B cell (primary cell): ENCODE results near the gene DACT3. TPM values are rescaled to one million over a fixed set of nuclear protein-coding genes. Genes with fewer than 3 reads are reported as not detected.

Source experiments
- ATAC-seq: fragments of 200-7000 bp; cut with Tn5 transposase; one replicate; pipeline ENCODE4 v1.10.0; 2021; ENCODE audit warnings: low read depth, mild to moderate bottlenecking, moderate number of reproducible peaks, moderate library complexity
- CTCF ChIA-PET: fragments of 350-600 bp; sonication (Branson Sonifier 250); formaldehyde crosslinking; loops from one replicate; lab custom pipeline; 2021; ENCODE audit warnings: antibody characterized with exemption, inconsistent platforms; lab: Charles Lee
- POLR2A ChIA-PET: fragments of 350-600 bp; sonication (Branson Sonifier 250); formaldehyde crosslinking; loops from one replicate; lab custom pipeline; 2021; ENCODE audit warnings: antibody characterized with exemption; lab: Charles Lee
- DNase-seq: peaks from one replicate; pipeline ENCODE4 v3.0.0; 2013
- H2AFZ ChIP-seq: 2 replicates; pipeline ENCODE4 v1.6.1; 2012; ENCODE audit warnings: mild to moderate bottlenecking, low read depth, low read length; ENCODE audit not compliant: insufficient read depth, poor library complexity, severe bottlenecking
- H3K27ac ChIP-seq, 2 donors: 1 replicate in 1 of 2; 2 replicates in 1 of 2; pipeline ENCODE4 v1.5.1; 2012 to 2013; ENCODE audit warnings: low read length in 2 of 2, mild to moderate bottlenecking in 2 of 2, moderate library complexity in 1 of 2
- H3K27me3 ChIP-seq, 4 experiments: fragments of 200-600 bp in 1 of 4; sonication (generic) in 1 of 4; replicated peaks in 1 of 4; 1 replicate in 2 of 4; 2 replicates in 2 of 4; pipeline versions ENCODE4 v1.6.1 to v1.7.0; 2013 to 2016; ENCODE audit warnings: low read length in 3 of 4, mild to moderate bottlenecking in 2 of 4, mixed read lengths in 1 of 4, moderate library complexity in 1 of 4; ENCODE audit not compliant: insufficient read depth in 4 of 4, control insufficient read depth in 3 of 4; ENCODE audit errors: control extremely low read depth in 1 of 4
- H3K36me3 ChIP-seq, 2 experiments: replicated peaks in 1 of 2; 1 replicate in 1 of 2; 2 replicates in 1 of 2; pipeline versions ENCODE4 v1.6.1 to v1.7.1; 2013; ENCODE audit warnings: low read length in 1 of 2; ENCODE audit not compliant: insufficient read depth in 2 of 2, control insufficient read depth in 1 of 2; ENCODE audit errors: control extremely low read depth in 1 of 2, extremely low read depth in 1 of 2
- H3K4me1 ChIP-seq, 2 donors: fragments of 200-600 bp in 1 of 2; sonication (generic) in 1 of 2; 1 replicate in 1 of 2; 2 replicates in 1 of 2; pipeline versions ENCODE4 v1.5.1 to v1.6.1; 2013 to 2017; ENCODE audit warnings: low read length in 2 of 2; ENCODE audit not compliant: control insufficient read depth in 2 of 2, insufficient read depth in 2 of 2
- H3K4me2 ChIP-seq: replicated peaks from 2 replicates; pipeline ENCODE3; 2012; ENCODE audit warnings: mild to moderate bottlenecking, low read depth, low read length; ENCODE audit not compliant: poor library complexity, severe bottlenecking
- H3K4me3 ChIP-seq, 5 experiments: fragments of 200-600 bp in 1 of 5; sonication (generic) in 1 of 5; 1 replicate in 3 of 5; 2 replicates in 2 of 5; pipeline versions ENCODE4 v1.5.1 to v1.7.0; 2011 to 2016; ENCODE audit warnings: low read length in 4 of 5, mild to moderate bottlenecking in 4 of 5, low read depth in 2 of 5, control low read depth in 1 of 5, moderate library complexity in 1 of 5; ENCODE audit not compliant: insufficient read depth in 1 of 5; ENCODE audit errors: control extremely low read depth in 1 of 5, extremely low read depth in 1 of 5
- H3K79me2 ChIP-seq: fragments of 200-600 bp; sonication (generic); one replicate; pipeline ENCODE4 v1.6.0; 2016; ENCODE audit warnings: low read length; ENCODE audit not compliant: control insufficient read depth, insufficient read depth
- H3K9ac ChIP-seq: fragments of 200-600 bp; sonication (generic); 2 replicates; pipeline ENCODE4 v1.6.1; 2017; ENCODE audit warnings: mild to moderate bottlenecking, low read length, moderate library complexity
- H3K9me3 ChIP-seq, 3 donors: one replicate each; pipeline versions ENCODE4 v1.6.1 to v1.7.1; 2013; ENCODE audit warnings: low read length in 2 of 3; ENCODE audit not compliant: control insufficient read depth in 2 of 3, insufficient read depth in 1 of 3; ENCODE audit errors: control extremely low read depth in 1 of 3
- H4K20me1 ChIP-seq: 2 replicates; pipeline ENCODE4 v1.6.0; 2012; ENCODE audit warnings: mild to moderate bottlenecking, low read length; ENCODE audit not compliant: insufficient read depth, control insufficient read depth, poor library complexity, severe bottlenecking
- H3K27ac Mint-ChIP-seq: one replicate; pipeline ENCODE4 v1.8.0; 2021; ENCODE audit warnings: mixed read lengths
- H3K27me3 Mint-ChIP-seq: one replicate; pipeline ENCODE4 v1.8.0; 2021; ENCODE audit warnings: mixed read lengths
- H3K4me1 Mint-ChIP-seq: one replicate; pipeline ENCODE4 v1.8.0; 2021; ENCODE audit warnings: mixed read lengths
- H3K4me3 Mint-ChIP-seq: one replicate; pipeline ENCODE4 v1.8.0; 2021; ENCODE audit warnings: mixed read lengths
- H3K9me3 Mint-ChIP-seq: one replicate; pipeline ENCODE4 v1.8.0; 2022; ENCODE audit warnings: mixed read lengths; ENCODE audit not compliant: insufficient read depth
- EZH2 ChIP-seq: IDR thresholded peaks from 2 replicates; pipeline ENCODE4 v1.6.1; 2012; ENCODE audit warnings: borderline replicate concordance, low read depth, mild to moderate bottlenecking, moderate library complexity, low read length; ENCODE audit not compliant: insufficient read depth, poor library complexity, severe bottlenecking
- WGBS: methylation state at CpG from one replicate; pipeline ENCODE4 v1.1.5; 2013; ENCODE audit warnings: missing lambda C conversion rate; ENCODE audit not compliant: insufficient coverage; 5-methylcytosine and 5-hydroxymethylcytosine counted together
- intact Hi-C: fragments of 100-400 bp; cut with micrococcal nuclease; formaldehyde crosslinking; loops from one replicate; pipeline ENCODE4 v1.10.0; 2022
- polyA plus RNA-seq: library from polyadenylated mRNA; depleted of rRNA; stranded (reverse); fragments of >200 nt; gene quantifications from 2 replicates; pipeline ENCODE4 v1.2.3, GENCODE V29; 2012
- total RNA-seq, 2 donors: library from RNA; stranded (reverse); fragments of 120-200 nt in 1 of 2; gene quantifications; 1 replicate in 1 of 2; 2 replicates in 1 of 2; pipeline versions ENCODE4 v1.2.3 to v1.2.4, GENCODE V29; 2013 to 2022
- TF ChIP-seq, protein P1 (sequence below): fragments of 200-600 bp; IDR thresholded peaks from one replicate; pipeline ENCODE4 v1.8.0; 2022; ENCODE audit warnings: antibody characterized with exemption, mild to moderate bottlenecking

The DACT3 gene
- total and polyA plus RNA-seq, 2 donors (not counting 1 experiment from before 2014, with no cell fraction given), result 0.03 to 0.15 TPM

DNA sequence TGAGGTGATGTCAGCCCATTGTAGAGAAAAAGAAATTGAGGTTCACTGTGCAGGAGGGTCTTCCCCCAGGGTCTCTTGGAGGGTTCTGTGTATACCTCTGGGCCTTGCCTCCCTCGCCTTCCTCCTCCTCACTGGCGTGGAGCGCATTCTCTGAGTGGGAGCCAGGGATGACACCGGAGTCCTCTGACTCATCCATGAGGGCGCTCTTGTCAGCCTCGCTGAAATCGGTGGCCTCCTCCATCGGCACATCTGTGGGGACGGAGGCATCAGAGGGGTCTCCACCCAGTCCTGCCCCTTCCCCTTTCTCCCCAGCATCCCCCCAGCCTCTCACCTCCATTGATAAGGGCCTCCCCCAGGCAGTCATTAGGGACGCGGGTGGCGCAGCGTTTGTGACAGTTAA, 39.7 kb upstream of the DACT3 start:
- no peak overlapping the region for H3K27ac Mint-ChIP-seq
- intact Hi-C loops, result no loop called here
- WGBS, result 99% methylated on average over 9 of the region's 13 CpGs

More for the DNA sequence above, 39.7 kb upstream of the DACT3 start:
- Histone ChIP-seq H3K27me3 (no peaks in the 10 kb centered on the region), H3K27ac (no peak overlapping the region), H4K20me1 (peaks cover 100% of the 10 kb centered on the region), H3K9me3 (no peaks in the 10 kb centered on the region), H3K4me1 (peaks cover 3 to 8% of the 10 kb centered on the region in 2 donors), H3K4me2 (no peak overlapping the region), H3K4me3 (no peak overlapping the region), H3K9ac (no peak overlapping the region), H2AFZ (no peak overlapping the region), H3K79me2 (peaks cover 78% of the 10 kb centered on the region), H3K36me3 (peaks cover 7 to 92% of the 10 kb centered on the region in 2 experiments)
- no peaks in the 10 kb centered on the region for H3K27me3 Mint-ChIP-seq
- no peak overlapping the region for H3K4me3 Mint-ChIP-seq
- peaks cover 10% of the 10 kb centered on the region for H3K4me1 Mint-ChIP-seq
- ATAC-seq (no peak), DNase-seq (no peak)
- CTCF ChIA-PET, result interaction anchor here (10.2 kb wide), 1 partner anchor 24 kb away, joined by 353 read pairs; no protein-coding TSS in a partner anchor
- TF ChIP-seq, protein P1, sequence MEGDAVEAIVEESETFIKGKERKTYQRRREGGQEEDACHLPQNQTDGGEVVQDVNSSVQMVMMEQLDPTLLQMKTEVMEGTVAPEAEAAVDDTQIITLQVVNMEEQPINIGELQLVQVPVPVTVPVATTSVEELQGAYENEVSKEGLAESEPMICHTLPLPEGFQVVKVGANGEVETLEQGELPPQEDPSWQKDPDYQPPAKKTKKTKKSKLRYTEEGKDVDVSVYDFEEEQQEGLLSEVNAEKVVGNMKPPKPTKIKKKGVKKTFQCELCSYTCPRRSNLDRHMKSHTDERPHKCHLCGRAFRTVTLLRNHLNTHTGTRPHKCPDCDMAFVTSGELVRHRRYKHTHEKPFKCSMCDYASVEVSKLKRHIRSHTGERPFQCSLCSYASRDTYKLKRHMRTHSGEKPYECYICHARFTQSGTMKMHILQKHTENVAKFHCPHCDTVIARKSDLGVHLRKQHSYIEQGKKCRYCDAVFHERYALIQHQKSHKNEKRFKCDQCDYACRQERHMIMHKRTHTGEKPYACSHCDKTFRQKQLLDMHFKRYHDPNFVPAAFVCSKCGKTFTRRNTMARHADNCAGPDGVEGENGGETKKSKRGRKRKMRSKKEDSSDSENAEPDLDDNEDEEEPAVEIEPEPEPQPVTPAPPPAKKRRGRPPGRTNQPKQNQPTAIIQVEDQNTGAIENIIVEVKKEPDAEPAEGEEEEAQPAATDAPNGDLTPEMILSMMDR, result no peak
- no peak for TF ChIP-seq EZH2
- POLR2A ChIA-PET, result no interaction called here
- no peaks in the 10 kb centered on the region for H3K9me3 Mint-ChIP-seq
